ENCODE measurements around the gene PUS1.

Gene PUS1

GRCh38 chr12:131902332-131903241, 26.5 kb upstream of the PUS1 start:
- no peak for DNase-seq (ENCODE audit: low read depth in 3 of 3)

GRCh38 chr12:131903270-131904255, 25.5 kb upstream of the PUS1 start:
- no peak for DNase-seq (ENCODE audit: low read depth in 3 of 3)

- DNase-seq (ENCODE audit: low read depth in 3 of 3): no peak
Observed at GRCh38 chr12:131904346-131904745, 24.7 kb upstream of the PUS1 start.

- DNase-seq (ENCODE audit: low read depth in 3 of 3): no peak
Observed at GRCh38 chr12:131905081-131905629, 23.9 kb upstream of the PUS1 start.

DNA sequence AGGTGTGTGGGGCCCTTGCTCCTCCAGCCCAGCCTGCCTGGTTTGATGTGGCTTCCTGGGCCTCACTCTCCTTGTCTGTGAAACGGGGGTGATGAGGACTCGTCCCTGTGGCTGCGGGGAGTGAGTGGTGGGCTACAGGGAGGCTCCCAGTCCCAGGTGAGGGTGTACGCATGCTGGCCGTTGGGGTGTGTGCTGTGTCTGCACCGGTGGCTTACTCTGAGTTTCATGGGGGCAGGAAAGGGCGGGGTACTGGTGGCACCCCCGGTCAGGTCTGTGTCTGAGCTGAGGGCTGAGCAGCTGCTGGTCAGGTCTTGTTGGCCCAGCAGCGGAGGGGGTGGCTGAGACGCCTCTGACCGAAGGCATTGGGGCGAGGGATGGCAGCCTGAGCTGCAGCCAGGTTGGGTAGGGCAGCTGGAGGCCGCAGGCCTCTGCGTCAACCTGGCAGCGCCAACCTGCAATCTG, 23.4 kb upstream of the PUS1 start:
- DNase-seq (ENCODE audit: low read depth in 3 of 3): no peak

- DNase-seq (ENCODE audit: low read depth in 3 of 3): no peak
Observed at GRCh38 chr12:131907379-131908091, 21.5 kb upstream of the PUS1 start.

DNA sequence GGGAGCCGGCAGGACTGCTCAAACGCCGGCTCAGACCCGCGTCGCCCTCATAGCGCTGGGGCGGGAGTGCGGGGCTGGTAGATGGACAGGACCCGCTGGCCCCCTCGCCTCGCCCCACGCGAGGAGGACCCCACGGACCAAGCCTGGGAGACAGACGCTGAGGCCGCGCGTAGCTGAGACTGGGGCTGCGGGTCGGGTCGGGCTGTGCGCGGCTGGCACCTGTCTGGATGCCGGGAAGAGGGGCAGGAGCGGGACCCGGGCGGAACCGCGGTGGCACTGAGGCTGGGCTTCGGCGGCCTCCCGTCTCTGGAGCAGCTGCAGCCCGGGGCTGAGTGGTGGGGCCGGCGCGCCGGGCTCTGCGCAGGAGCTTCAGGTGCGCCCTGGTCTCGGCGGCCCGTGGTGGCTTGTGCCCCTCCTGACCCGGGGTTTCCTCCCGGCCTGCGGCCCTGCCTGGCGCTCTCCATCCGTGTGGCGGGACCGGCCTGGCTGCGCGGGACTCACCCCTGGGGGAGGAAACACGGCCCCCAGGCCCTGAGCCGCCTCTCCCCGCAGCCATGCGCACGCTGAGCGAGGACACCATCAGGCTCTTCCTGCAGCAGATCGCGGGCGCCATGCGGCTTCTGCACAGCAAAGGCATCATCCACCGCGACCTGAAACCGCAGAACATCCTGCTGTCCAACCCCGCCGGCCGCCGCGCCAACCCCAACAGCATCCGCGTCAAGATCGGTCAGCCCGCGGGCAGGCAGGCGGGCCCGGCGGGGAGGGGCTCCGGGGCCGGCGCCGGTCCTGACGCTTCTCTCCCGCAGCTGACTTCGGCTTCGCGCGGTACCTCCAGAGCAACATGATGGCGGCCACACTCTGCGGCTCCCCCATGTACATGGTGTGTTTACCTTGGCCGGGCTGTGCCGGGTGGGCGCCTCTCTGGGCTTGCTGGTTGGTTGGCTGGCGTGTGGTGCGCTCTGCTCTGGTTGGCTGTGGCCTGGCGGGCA, 20.7 kb upstream of the PUS1 start:
- DNase-seq (ENCODE audit: low read depth in 3 of 3): no peak

GRCh38 chr12:131909081-131909751, 19.9 kb upstream of the PUS1 start:
- DNase-seq (ENCODE audit: low read depth in 3 of 3): no peak

- no peak for DNase-seq (ENCODE audit: low read depth in 3 of 3)
Observed at GRCh38 chr12:131909752-131910219, 19.3 kb upstream of the PUS1 start.

DNA sequence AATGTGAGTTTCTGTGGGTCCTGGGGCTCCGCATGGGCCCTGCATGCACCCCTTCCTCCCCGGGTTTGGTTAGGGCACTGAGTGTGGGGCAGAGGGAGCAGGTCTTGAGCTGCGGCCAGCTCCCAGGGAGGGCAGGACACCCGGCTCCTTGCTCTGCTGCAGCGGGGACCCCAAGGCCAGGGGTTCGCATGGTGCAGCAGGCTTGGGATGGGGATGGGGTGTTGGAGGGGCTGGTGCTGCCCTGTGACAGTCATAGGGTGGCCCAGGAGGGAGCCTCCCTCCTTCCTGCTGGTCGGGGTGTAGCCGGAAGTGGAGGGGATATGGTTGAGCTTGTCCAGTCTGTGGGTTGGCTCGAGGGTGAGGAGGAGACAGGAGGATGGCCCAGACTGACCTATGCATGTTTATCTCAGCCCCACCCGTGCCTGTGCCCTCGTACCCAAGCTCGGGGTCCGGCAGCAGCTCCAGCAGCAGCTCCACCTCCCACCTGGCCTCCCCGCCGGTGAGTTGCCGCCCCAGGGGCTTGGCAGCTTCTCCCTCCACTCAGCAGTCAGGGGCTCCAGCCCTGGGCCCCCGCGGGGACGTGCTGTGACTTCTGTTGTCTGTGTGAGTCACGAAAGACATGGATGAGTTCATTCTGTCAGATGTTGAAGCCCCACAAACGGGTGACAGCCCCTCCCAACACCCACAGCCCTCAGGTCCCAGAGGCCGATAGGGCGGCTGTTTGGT, 18.6 kb upstream of the PUS1 start:
- no peak for DNase-seq (ENCODE audit: low read depth in 3 of 3)

GRCh38 chr12:131911028-131911650, 17.9 kb upstream of the PUS1 start:
- no peak for DNase-seq (ENCODE audit: low read depth in 3 of 3)

GRCh38 chr12:131911851-131912477, 17.1 kb upstream of the PUS1 start:
- DNase-seq (ENCODE audit: low read depth in 3 of 3): no peak

GRCh38 chr12:131912518-131913274, 16.4 kb upstream of the PUS1 start:
- no peak for DNase-seq (ENCODE audit: low read depth in 3 of 3)

DNA sequence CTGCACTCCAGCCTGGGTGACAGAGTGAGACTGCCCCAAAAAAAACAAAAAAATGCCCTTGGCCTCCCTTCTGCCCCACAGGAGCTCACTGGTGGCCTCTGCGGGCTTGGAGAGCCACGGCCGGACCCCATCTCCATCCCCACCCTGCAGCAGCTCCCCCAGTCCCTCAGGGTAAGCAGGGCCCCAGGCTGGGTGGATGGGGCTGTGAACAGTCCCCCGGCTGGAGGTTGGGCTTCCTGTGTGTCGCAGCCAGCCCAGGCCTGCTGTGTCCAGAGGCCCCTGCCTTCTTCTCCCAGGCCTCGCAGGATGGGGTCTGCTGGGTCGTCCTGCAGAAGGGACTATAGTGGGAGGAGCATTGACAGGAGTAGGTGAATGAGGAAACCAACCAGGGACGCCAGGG, 15.4 kb upstream of the PUS1 start:
- no peak for DNase-seq (ENCODE audit: low read depth in 3 of 3)

- DNase-seq (ENCODE audit: low read depth in 3 of 3): no peak
Observed at GRCh38 chr12:131914179-131914702, 14.8 kb upstream of the PUS1 start.

DNA sequence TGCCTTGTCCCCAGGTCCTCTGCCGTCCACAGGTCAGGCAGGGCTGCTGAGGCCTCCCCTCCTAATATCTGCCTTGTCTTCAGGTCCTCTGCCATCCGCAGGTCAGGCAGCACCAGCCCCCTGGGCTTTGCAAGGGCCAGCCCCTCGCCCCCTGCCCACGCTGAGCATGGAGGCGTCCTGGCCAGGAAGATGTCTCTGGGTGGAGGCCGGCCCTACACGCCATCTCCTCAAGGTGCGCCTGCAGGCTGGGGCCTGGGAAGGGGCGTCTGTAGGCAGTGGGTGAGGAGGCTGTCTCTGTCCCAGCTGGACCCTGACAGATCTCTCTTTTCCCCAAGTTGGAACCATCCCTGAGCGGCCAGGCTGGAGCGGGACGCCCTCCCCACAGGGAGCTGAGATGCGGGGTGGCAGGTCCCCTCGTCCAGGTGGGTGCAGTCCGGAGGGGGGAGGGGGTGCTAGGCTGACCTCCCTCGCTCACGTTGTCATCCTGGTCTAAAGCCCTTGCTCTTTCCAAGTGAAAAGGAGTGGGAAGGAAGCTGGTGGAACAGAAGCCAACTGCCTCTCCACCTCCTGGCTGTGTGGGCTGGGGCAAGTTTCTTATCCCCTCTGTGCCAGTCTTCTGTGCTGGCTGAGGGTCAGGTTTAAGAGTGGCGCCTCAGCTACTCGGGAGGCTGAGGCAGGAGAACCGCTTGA, 13.9 kb upstream of the PUS1 start:
- no peak for DNase-seq (ENCODE audit: low read depth in 3 of 3)
